Measurements from ENCODE around the gene TRIL.

DNA sequence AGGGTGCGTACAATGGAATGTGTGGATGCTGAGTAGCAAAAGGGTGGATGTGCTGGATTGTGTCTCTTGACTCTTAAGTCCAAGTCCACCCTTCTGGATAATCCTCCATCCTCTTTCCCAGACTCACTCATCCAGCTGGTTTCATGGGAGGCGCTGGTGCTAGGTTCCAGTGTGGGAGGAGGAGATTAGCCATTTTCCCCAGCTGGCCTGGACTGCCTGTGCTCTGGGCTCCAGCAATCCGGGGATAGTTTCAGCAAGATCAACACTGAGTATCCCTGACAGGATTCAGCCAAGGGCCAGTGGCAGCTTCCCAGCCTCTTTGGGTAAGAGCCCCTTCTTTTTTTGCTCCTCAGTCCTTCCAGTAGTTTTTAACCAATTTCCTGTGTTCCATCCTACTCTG lies 21.6 kb upstream of the TRIL start:
- TF ChIP-seq, protein P1, sequence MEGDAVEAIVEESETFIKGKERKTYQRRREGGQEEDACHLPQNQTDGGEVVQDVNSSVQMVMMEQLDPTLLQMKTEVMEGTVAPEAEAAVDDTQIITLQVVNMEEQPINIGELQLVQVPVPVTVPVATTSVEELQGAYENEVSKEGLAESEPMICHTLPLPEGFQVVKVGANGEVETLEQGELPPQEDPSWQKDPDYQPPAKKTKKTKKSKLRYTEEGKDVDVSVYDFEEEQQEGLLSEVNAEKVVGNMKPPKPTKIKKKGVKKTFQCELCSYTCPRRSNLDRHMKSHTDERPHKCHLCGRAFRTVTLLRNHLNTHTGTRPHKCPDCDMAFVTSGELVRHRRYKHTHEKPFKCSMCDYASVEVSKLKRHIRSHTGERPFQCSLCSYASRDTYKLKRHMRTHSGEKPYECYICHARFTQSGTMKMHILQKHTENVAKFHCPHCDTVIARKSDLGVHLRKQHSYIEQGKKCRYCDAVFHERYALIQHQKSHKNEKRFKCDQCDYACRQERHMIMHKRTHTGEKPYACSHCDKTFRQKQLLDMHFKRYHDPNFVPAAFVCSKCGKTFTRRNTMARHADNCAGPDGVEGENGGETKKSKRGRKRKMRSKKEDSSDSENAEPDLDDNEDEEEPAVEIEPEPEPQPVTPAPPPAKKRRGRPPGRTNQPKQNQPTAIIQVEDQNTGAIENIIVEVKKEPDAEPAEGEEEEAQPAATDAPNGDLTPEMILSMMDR (IDR thresholded peaks at IDR 0.05; ENCODE audit: poor library complexity), result no peak
- TF ChIP-seq EZH2 (IDR thresholded peaks at IDR 0.05; ENCODE audit: borderline replicate concordance) (no peak), EZH2phosphoT487 (IDR thresholded peaks at IDR 0.05; ENCODE audit: low read depth, severe bottlenecking, unreplicated experiment) (no peak)

All from hepatocyte (in vitro differentiated cells).